H1 (cell line): ENCODE results near the gene ID1. TPM values are rescaled to one million over a fixed set of nuclear protein-coding genes. Genes with fewer than 3 reads are reported as not detected.

ENCODE experiments used
- CTCF ChIP-seq, 3 experiments: IDR thresholded peaks; 1 replicate in 2 of 3; 2 replicates in 1 of 3; pipeline versions ENCODE4 v1.5.1 to v1.6.1; 2011; ENCODE audit warnings: low read length in 3 of 3, mild to moderate bottlenecking in 3 of 3, inconsistent platforms in 2 of 3, low read depth in 1 of 3, moderate library complexity in 1 of 3; ENCODE audit not compliant: insufficient read depth in 1 of 3; ENCODE audit errors: control extremely low read depth in 1 of 3
- E2F6 ChIP-seq: IDR thresholded peaks from 2 replicates; pipeline ENCODE4 v1.6.1; 2012; ENCODE audit warnings: inconsistent platforms
- EZH2 ChIP-seq: fragments of 200-600 bp; sonication (generic); IDR thresholded peaks from 2 replicates; pipeline ENCODE4 v1.7.1; 2012; ENCODE audit warnings: low read depth, mild to moderate bottlenecking, moderate library complexity, low read length, inconsistent platforms; ENCODE audit not compliant: severe bottlenecking
- MAFK ChIP-seq: IDR thresholded peaks from 2 replicates; pipeline ENCODE4 v1.6.1; 2012; ENCODE audit warnings: low read depth, mild to moderate bottlenecking, improper control_type of control experiment, low read length
- MAX ChIP-seq: IDR thresholded peaks from 2 replicates; pipeline ENCODE4 v1.6.1; 2012; ENCODE audit warnings: inconsistent platforms
- NANOG ChIP-seq: IDR thresholded peaks from 2 replicates; pipeline ENCODE4 v1.6.1; 2011; ENCODE audit warnings: low read length, low read depth, mild to moderate bottlenecking, inconsistent platforms; ENCODE audit not compliant: insufficient read depth, poor library complexity, severe bottlenecking
- POLR2A ChIP-seq, 2 experiments: IDR thresholded peaks; 1 replicate in 1 of 2; 2 replicates in 1 of 2; pipeline ENCODE4 v1.6.1; 2011; ENCODE audit warnings: low read depth in 2 of 2, low read length in 2 of 2, mild to moderate bottlenecking in 2 of 2; ENCODE audit errors: control extremely low read depth in 1 of 2
- SIN3A ChIP-seq, 2 experiments: IDR thresholded peaks in 1 of 2; conservative IDR thresholded peaks in 1 of 2; 2 replicates each; pipeline ENCODE4 v1.6.1; 2011 to 2012; ENCODE audit warnings: low read length in 2 of 2, improper control_type of control experiment in 1 of 2, low read depth in 1 of 2, mild to moderate bottlenecking in 1 of 2
- SP1 ChIP-seq: IDR thresholded peaks from 2 replicates; pipeline ENCODE4 v1.6.1; 2011; ENCODE audit warnings: low read depth, low read length
- TAF1 ChIP-seq: IDR thresholded peaks from 2 replicates; pipeline ENCODE4 v1.6.1; 2011; ENCODE audit warnings: mild to moderate bottlenecking, low read depth, low read length
- TCF12 ChIP-seq: IDR thresholded peaks from 2 replicates; pipeline ENCODE4 v1.6.1; 2011; ENCODE audit warnings: low read depth, mild to moderate bottlenecking, low read length
- YY1 ChIP-seq: IDR thresholded peaks from 2 replicates; pipeline ENCODE4 v1.6.1; 2011; ENCODE audit warnings: low read depth, mild to moderate bottlenecking, low read length
- polyA plus RNA-seq, 7 experiments: library from polyadenylated mRNA; depleted of rRNA in 3 of 7; stranded (reverse) in 5 of 7; unstranded in 2 of 7; fragments of >200 nt in 5 of 7; fragments of 200-250 nt in 2 of 7; gene quantifications; 1 replicate in 5 of 7; 2 replicates in 1 of 7; 4 replicates in 1 of 7; pipeline versions ENCODE4 v1.2.1 to v1.2.3, GENCODE V29; 2011 to 2013; ENCODE audit warnings: missing spikeins in 2 of 7, mixed read lengths in 2 of 7
- total RNA-seq: library from RNA; stranded (reverse); fragmentation: NEBNext Ultra II Directional; extraction: Animal tissue kit (Norgen Biotek cat#: 25700); gene quantifications from 2 replicates; pipeline ENCODE4 v1.2.1, GENCODE V29; 2021

ID1 gene
- total and polyA plus RNA-seq, 2 of the 8 experiments (the other 6 are each of a cell fraction or from before 2014, with no cell fraction given) = 120 to 357 TPM

- TF ChIP-seq E2F6 = 0 out of 2 replicates have a peak, but pooled peaks have one; percentile 18
- peak in 1 of 2 experiments; percentile 59; a peak in 1 of 4 replicates for TF ChIP-seq SIN3A (conservative IDR thresholded peaks at IDR 0.05 in 1 of 2, IDR thresholded peaks at IDR 0.05 in 1 of 2; ENCODE audit: low read depth in 1 of 2, low read length in 2 of 2)
- TF ChIP-seq NANOG = peak; percentile 51
- TF ChIP-seq TCF12 = no peak
- no peak for TF ChIP-seq CTCF (IDR thresholded peaks at IDR 0.05; ENCODE audit: control extremely low read depth in 1 of 3, insufficient read depth in 1 of 3, low read depth in 1 of 3, low read length in 3 of 3)
- peak in 1 of 2 experiments; percentile 49; a peak in 1 of 3 replicates for TF ChIP-seq POLR2A (IDR thresholded peaks at IDR 0.05; ENCODE audit: control extremely low read depth in 1 of 2, low read depth in 2 of 2, low read length in 2 of 2)
- TF ChIP-seq EZH2 = no peak
- no peak for TF ChIP-seq YY1
- peak; percentile 21; the same call in 1 of the 2 replicates for TF ChIP-seq SP1
- peak; percentile 92 for TF ChIP-seq MAFK
- TF ChIP-seq TAF1 = peak; percentile 38; the same call in 1 of the 2 replicates
- peak; percentile 61 for TF ChIP-seq MAX
These were observed 14.3 kb upstream of the ID1 start (continued) for GRCh38 chr20:31590717-31591225.
